ENCODE data around the gene WSCD2.

The WSCD2 gene

DNA sequence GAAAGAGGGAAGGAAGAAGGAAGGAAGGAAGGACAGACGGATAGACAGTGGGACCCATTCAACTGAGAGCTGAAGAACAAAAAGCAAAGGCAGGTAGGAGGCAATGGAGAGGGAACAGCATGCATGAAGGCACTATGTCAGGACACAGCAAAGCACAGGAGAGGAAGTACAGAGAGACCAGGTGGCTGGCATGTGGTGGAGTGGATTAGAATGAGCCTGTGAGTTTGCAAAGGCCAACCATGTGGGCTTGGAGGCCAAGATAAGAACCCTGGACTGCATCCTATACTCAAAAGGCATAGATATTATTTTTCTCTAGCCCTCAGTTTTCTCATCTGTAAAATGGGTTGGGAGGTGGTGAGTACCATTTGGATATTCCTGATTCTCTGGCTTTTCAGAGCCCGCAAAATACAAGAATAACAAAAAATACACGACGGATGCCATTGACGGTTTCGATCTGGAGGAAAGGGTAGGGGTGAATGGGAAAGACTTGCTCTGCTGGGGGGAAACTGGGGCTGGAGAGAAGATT lies 102.9 kb downstream of the WSCD2 start:
- no peak for DNase-seq (ENCODE audit: low read depth in 2 of 2, low spot score in 1 of 2)

GRCh38 chr12:108232565-108232964 lies 103.5 kb downstream of the WSCD2 start:
- no peak for DNase-seq (ENCODE audit: low read depth in 2 of 2, low spot score in 1 of 2)

- no peak for DNase-seq (ENCODE audit: low read depth in 2 of 2, low spot score in 1 of 2)
Observed at GRCh38 chr12:108234158-108234557, 105.1 kb downstream of the WSCD2 start.

GRCh38 chr12:108235197-108235984 lies 106.3 kb downstream of the WSCD2 start:
- DNase-seq (ENCODE audit: low read depth in 2 of 2, low spot score in 1 of 2), result no peak

- DNase-seq (ENCODE audit: low read depth in 2 of 2, low spot score in 1 of 2), result no peak
Observed at GRCh38 chr12:108235985-108236263, 106.8 kb downstream of the WSCD2 start.

DNA sequence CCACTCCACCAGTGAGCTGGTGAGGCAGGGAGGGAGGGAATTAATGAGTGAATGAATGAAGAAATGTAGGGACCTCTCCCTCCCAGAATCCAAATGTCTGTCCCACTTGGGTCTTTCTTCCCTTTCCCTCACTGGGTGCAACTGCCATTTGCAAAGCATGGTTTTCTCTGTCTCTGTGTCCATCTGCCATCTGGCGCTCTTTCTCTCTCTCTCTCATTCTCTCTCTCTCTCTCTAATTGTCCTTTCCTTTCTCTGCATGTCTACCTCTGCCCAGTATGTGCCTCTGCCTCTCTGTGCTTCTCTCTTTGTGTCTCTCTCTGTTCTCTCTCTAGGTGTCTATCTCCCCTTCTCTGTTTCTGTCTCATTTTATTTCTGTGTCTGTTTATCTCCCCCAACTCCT lies 107.3 kb downstream of the WSCD2 start:
- DNase-seq (ENCODE audit: low read depth in 2 of 2, low spot score in 1 of 2), result no peak

DNA sequence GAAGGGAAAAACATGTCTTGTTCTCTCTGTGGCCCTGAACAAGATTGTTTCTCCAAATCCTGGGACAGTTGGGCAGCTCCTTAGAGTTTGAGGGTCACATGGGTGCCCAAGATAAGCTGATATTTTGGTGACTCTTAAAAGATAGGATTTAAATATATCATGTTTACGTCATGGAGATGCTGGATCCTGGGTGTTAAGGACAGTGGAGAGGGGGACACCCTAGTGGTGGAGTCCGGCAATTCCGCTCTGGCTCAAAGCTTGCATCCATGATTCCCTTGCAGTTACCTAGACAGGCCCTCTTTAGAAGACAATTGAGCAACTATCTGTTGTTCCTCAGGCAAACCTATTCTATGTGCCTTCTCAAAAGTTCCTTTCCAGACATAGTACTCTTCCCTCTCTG lies 108.2 kb downstream of the WSCD2 start:
- DNase-seq (ENCODE audit: low read depth in 2 of 2, low spot score in 1 of 2), result no peak

DNA sequence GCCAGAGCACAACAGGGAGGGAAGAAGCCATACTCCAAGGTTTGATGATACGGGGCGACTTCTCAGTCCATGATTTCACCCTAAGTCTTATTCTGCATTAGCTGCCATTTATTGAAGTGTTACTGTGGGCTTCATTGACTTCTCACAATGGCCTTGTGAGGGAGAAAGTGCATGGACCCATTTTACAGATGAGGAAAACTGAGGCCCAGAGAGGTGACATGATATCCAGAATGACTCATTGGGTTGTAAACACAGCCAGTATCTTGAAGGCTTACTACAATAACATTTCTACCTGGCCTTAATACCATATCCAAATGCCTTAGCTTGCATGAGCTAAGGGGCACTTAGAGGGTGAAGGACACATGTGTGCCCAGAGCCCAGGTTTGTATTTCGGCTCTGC lies 109.4 kb downstream of the WSCD2 start:
- no peak for DNase-seq (ENCODE audit: low read depth in 2 of 2, low spot score in 1 of 2)

DNA sequence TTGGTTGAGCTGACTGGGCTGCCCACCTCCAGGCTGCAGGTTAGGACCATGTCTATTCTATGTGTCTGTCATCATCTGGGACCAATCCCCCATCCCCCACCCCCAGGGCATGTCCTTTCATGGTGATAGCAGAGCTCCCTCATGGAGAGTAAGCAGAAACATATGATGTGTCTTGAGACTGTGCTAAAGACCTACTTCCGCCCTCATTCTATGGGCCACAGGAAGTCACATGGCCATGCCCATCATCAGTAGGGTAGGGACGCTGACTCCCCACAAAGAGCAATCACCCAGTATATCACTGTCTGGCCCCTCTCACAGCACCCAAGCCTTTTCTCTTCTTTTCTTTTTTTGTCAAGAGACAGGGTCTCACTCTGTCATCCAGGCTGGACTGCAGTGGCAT lies 110.3 kb downstream of the WSCD2 start:
- no peak for DNase-seq (ENCODE audit: low read depth in 2 of 2, low spot score in 1 of 2)

DNA sequence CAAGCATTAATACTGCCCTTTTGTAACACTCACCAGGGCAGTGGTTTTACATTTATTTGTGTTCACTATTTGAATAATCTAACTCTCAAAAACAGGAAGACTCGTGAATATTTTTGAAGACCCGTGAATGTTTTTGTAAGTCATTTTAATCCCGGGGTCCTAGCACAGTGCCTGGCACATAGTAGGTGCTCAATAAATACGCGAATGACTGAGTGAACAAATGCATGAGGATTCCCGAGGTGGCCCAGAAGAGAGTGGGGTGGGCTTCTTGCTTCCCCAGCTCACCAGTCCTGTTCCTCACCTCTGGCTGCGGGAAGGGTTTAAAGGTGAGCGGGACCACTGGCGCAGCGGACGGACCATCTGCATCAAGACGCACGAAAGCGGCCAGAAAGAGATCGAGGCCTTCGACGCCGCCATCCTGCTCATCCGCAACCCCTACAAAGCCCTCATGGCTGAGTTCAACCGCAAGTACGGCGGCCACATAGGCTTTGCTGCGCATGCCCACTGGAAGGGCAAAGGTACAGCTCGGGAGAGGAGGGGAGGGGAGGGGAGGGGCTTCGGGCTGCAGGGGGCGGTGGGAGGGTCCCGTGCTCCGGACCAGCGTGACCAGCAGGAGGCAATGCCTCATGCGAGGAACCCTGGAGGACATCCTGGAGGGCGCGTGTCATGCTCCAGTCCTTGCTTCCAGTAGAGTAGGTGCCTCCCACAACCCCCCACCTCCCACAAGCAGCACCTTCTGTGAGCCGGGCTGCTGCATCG lies 111.1 kb downstream of the WSCD2 start:
- DNase-seq (ENCODE audit: low read depth in 2 of 2, low spot score in 1 of 2), result no peak

DNA sequence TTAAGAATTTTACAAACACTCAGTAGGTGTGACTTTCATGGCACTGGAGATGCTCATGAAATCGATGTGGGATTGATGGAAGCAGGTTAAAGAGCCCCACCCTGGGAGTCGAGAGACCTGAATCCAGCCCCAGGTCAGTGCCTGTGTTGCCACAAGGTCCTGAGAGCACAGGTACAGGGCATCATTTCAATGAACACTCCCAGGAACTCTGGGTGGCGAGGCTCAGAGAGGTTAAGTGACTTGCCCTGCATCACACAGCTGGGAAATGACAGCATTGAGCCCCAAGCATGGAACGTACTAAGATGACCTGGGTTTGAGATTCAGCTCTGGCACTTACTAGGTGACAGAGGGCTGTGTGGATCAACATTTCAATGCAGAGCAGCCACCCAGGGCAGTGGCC lies 111.8 kb downstream of the WSCD2 start:
- no peak for DNase-seq (ENCODE audit: low read depth in 2 of 2, low spot score in 1 of 2)

- no peak for DNase-seq (ENCODE audit: low read depth in 2 of 2, low spot score in 1 of 2)
Observed at GRCh38 chr12:108241986-108242703, 113.1 kb downstream of the WSCD2 start.

DNA sequence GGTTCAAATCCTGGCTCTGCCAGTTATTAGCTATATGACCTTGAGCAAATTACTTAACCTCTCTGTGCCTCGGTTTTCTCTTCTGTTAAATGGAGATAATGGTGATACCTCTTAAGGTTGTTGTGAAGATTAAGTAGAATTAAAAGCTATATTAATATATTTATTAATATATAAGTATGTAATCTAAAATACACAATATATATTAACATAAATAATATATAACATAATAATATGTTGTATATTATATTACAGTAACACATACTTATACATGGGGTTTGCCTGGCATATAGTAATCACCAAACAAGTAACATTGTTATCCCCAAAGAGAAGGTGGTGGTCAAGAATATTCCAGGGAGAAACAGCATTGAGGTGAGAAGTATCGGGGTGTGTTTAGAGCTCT lies 118.0 kb downstream of the WSCD2 start:
- no peak for DNase-seq (ENCODE audit: low read depth in 2 of 2, low spot score in 1 of 2)

DNA sequence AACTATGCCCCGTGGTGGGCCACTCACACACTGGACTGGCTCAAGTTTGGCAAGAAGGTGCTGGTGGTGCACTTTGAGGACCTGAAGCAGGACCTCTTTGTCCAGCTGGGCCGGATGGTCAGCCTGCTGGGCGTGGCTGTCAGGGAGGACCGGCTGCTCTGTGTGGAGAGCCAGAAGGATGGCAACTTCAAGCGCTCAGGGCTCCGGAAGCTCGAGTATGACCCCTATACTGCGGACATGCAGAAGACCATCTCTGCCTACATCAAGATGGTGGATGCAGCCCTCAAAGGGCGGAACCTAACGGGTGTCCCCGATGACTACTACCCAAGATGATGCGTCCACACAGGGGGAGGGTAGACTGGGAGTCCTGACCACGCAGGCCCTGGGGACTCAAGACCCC lies 118.9 kb downstream of the WSCD2 start:
- no peak for DNase-seq (ENCODE audit: low read depth in 2 of 2, low spot score in 1 of 2)

- no peak for DNase-seq (ENCODE audit: low read depth in 2 of 2, low spot score in 1 of 2)
Observed at GRCh38 chr12:108252523-108252922, 123.4 kb downstream of the WSCD2 start.

GRCh38 chr12:108253540-108253939 lies 124.5 kb downstream of the WSCD2 start:
- DNase-seq (ENCODE audit: low read depth in 2 of 2, low spot score in 1 of 2), result no peak

- DNase-seq (ENCODE audit: low read depth in 2 of 2, low spot score in 1 of 2), result no peak
Observed at GRCh38 chr12:108254030-108254429, 124.9 kb downstream of the WSCD2 start.

- DNase-seq (ENCODE audit: low read depth in 2 of 2, low spot score in 1 of 2), result no peak
Observed at GRCh38 chr12:108254517-108255251, 125.6 kb downstream of the WSCD2 start.

- no peak for DNase-seq (ENCODE audit: low read depth in 2 of 2, low spot score in 1 of 2)
Observed at GRCh38 chr12:108255252-108255602, 126.1 kb downstream of the WSCD2 start.

DNA sequence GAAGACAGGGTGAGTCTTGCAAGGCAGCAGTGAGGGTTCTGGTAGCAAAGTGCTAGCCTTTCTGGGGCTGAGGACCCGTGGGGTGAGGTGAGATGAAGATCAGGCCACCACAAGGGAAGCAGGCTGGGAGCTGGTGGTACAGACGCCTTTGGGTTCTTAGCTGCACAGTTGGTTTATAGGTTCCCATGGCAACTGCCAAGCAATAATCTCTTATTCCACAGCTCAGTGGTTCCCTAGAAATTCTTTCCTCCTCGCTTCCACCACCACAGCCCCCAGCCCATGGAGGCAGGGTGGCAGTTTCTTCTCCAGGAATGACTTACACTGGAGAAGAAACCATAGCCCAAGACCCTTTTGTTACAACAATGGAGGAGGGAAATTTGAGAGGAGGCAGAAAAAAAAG lies 127.9 kb downstream of the WSCD2 start:
- no peak for DNase-seq (ENCODE audit: low read depth in 2 of 2, low spot score in 1 of 2)

- no peak for DNase-seq (ENCODE audit: low read depth in 2 of 2, low spot score in 1 of 2)
Observed at GRCh38 chr12:108257610-108258106, 128.6 kb downstream of the WSCD2 start.
